NCI-H2107 treated with DMSO at 0.1 percent for 48 hours (cell line): ENCODE data around the gene MYL9.

ENCODE experiments used
- DNase-seq: peaks from one replicate; lab custom pipeline; 2025; ENCODE audit not compliant: unreplicated experiment; lab: John Stamatoyannopoulos, UW

The MYL9 gene

GRCh38 chr20:36525620-36526365 is 15.5 kb upstream of the MYL9 start:
- DNase-seq = no peak

- no peak for DNase-seq
These were observed 14.8 kb upstream of the MYL9 start for GRCh38 chr20:36526521-36527011.

DNA sequence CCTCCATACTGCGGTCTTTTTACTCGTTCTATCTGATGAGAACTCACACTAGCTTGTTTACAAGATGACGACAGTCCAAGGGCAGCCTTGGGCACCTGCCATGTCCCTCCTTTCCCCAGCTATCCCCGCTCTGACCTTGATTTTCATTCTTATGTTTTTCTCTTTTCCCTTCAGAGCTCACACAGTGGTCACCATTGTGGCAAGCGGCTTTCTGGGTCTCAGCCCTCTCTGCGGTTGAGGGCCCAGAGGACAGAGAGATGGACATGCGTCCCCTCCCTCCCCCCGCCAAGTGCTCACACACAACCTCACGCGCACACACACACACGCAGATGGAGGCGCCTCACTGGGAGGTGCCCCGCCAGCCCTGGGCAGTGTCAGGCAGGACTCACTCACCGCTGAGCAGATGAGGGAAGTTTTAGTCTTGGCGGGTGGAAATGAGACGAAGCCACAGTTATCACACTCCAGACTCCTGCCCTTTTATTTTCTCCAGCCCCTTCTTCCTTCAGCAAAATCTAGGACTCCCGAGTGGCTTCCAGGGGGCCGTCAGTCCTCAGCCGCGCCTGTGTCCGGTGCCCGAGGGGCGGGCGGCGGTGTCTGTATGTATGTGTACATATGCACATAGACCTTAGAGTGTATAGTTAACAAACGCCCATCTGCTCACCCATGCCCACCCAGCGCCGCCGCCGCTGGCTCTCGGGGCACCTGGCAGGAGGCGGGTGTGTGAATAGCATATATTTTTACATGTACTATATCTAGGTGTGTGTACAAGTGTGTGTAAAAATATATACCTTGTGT is 13.8 kb upstream of the MYL9 start:
- DNase-seq = no peak

- no peak for DNase-seq
These were observed 13.0 kb upstream of the MYL9 start for GRCh38 chr20:36528176-36528874.

DNA sequence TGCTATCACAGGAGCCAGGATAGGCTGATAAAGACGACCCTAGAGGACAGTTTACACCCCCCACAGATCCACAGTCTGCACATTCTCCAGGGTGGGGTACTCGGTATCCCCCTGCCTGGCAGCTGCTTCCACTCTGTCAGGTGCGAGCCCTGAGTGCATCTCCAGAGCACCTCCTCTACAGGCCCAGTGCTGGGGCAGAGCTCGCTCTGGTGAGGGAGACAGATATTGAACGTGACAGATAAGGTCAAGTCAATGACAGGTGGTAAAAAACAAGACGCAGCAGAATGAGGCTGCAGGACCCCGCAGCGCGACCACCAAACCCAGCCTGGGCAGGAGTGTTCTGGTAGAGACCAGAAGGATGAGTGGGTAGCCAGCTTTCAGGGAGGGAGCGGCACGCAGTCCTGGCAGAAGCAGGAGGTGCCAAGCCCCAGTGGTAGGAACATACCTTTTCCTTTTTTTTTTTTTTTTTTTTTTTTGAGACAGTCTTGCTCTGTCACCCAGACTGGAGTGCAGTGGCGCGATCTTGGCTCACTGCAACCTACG is 12.4 kb upstream of the MYL9 start:
- DNase-seq = no peak

DNA sequence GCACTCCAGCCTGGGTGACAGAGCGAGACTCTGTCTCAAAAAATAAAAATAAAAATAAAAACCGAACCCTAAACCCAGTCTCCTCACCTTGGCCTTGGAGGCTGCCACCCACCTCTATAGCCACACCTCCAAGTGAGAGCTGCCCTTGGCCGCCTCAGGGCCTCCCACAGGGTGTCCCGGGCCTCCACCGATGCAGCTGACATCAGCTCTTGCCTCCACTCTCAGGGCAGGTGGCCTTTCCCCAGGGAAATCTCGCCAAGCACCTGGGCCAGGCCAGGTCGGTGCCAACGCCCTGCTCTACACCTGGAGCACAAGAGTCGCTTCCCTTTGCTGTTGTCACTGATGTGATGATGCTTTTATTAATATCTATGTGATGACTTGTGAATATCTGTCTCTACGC is 8.9 kb upstream of the MYL9 start:
- DNase-seq = no peak

DNA sequence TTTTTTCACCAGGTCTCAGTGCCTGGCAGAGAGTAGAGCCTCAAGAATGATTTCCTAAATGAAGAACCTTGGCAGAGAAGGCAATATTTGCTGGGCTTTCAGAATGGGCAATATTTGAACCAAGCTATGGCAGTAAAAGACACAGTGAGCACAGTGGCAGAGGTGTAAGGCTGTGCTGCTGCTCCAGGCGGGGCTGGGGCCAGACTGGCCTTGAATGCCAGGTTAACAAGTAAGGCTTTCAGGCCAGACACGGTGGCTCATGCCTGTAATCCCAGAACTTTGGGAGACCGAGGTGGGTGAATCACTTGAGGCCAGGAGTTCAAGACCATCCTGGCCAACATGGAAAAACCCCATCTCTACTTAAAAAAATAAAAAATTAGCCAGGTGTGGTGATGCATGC is 8.5 kb upstream of the MYL9 start:
- DNase-seq = no peak

DNA sequence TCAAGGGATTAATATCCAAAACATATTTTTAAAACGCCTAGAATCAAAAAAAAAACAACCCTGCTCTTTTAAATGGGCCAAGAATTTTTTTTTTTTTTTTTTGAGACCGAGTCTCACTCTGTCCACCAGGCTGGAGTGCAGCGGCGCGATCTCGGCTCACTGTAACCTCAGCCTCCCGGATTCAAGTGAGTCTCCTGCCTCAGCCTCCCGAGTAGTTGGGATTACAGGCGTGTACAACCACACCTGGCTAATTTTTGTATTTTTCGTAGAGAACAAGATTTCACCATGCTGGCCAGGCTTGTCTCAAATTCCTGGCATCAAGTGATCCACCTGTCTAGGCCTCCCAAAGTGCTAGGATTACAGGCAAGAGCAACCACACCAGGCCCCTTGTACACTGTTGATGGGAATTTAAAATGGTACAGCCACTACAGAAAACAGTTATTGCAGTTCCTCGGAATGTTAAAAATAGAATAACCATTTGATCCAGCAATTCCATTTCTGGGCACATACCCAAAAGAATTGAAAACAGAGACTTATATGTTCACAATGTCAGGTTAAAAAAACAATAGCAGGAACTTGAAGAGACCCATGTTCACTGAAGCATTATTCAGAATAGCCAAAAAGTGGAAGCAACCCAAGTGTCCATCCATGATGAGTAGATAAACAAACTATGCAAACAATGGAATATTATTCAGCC is 3.1 kb upstream of the MYL9 start:
- no peak for DNase-seq

DNA sequence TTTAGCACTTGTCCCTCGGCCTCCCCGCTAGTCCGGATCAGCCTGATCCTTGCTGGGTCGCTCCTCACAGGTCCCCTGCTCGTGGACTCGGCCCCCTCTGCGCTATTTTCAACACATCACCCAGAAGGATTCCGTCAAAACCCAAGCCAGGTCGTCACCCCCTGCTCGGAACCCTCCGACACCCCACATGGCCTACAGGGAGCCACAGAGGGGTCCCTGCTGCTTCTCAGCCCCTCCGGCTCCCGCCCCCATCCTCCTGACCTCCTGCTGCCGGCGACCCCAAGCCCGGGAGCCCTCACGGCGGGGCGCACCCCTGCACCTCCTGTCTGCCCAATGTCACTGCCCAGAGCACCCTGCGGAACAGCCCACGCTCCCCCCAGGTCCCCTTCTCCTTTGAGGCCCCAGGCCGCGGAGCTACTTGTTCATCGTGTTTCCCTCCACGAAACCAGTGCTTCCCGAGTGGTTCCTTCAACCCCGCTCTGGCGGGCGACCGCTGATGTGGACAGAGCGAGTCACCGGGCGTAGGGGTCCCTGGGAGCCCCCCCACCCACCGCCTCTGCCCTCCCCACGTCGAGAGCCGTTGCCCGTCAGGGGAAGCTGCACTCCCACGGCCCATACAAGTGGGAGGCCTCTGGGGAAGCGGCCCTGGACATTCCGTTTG is 638 bp upstream of the MYL9 start:
- no peak for DNase-seq

GRCh38 chr20:36541768-36542488 is 609 bp downstream of the MYL9 start:
- no peak for DNase-seq

DNA sequence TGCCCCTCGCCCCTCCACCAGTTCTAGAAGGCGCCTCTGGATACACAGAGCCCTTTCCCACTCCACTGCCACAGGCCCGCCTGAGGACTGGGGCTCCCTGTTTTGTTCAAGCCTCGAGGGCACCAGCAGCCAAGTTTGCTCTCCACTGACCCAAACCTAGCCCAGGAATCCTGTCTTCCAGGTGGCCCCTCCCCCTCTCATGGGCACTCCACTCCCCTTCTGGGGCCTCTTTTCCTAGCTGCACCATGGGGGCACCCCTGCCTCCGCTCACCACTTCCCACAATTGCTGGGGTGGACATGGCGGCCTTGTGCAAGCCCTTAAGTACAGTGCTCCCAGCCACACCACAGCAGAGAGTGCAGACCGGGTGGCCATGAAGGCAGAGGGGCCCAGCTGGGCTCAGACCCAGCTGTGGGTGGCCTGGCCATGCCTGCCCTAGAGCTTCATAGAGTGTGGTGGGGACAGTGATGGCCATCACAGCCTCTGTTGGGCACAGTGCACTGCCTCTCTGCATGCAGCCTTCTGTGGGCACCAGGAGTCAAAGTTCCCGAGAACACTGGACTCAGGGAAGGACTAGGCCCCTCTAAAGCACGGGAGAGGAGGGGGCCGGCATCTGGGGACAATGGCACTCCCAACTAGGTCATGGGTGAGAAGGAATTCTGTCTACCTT is 1.3 kb downstream of the MYL9 start:
- no peak for DNase-seq

DNA sequence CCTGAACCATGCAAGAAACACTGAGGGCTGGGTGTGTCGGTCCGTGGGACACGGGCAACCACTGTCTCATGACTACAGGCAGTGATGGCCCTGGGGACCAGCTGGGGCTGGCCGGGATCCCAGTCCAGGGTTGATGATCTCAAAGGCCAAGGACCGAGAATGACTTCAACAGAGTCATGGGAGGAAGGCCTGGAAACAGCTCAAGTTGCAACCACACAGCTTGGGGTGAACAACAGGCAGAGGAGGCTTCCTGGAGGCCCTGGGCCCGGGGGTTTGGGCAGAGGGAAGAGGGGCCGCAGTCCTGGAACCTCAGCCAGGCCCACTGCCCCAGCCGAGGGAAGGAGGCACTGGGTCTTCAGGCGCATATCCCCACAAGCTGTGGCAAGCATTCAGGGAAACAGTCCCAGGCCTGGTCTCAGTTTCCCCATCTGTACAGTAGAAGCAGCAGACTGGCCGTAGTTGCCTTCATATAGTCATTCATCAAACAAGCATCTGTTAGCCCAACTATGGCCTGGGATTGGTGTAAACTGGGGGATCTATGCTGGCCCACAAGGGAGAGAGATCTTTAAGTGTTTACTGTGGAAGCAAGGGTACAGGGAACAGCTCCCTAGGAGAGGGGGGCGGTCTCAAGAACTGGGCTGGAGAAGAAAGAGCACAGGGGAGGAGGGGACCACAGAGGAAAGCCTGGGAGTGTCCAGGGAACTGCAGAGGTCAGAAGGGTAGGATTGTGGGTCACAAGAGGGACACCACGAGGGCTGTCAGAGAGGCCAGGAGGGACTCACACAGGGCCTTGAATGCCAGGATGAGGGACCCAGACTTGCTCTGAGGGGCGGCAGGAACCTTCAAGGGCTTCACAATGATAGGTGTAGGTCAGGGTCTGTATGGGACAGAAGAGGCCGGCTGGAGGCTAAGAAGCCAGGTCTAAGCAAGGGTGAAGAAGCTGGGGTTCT is 2.1 kb downstream of the MYL9 start:
- no peak for DNase-seq

DNA sequence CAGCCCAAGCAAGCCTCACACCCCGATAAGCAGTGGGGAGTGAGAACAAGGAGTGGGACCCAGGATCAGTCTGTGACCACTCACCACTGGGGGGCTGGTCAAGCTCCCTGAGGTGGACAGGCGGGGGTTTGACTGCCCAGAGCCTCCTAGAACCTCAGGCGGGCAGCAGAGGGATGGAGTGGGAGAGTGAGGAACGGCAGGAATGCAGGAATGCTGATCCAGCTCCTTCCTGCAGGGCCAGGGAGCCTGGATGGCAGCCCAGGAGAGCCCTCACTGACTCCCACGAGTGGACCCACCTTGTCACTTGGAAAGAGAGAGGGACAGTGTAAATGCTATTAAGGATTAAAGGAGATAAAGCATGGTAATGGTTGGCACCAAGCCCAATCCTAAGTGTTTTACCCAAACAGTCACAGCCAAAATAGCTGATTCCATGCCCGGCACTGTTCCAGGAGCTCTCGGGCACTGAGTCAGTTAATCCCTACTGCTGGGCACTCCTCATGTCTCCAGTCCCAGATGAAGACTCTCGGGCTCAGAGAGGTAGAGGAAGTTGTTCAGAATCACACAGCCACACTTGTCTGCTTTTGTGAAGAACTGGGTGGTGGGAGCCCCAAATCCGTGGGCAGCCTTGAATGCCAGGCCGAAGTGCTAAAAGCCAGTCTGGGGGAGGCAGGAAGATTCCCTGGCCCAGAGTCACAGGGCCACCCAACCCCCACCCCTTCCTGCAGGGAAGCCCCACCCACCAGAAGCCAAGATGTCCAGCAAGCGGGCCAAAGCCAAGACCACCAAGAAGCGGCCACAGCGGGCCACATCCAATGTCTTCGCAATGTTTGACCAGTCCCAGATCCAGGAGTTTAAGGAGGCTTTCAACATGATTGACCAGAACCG is 3.1 kb downstream of the MYL9 start:
- no peak for DNase-seq

- no peak for DNase-seq
These were observed 4.9 kb downstream of the MYL9 start for GRCh38 chr20:36546111-36546736.

DNA sequence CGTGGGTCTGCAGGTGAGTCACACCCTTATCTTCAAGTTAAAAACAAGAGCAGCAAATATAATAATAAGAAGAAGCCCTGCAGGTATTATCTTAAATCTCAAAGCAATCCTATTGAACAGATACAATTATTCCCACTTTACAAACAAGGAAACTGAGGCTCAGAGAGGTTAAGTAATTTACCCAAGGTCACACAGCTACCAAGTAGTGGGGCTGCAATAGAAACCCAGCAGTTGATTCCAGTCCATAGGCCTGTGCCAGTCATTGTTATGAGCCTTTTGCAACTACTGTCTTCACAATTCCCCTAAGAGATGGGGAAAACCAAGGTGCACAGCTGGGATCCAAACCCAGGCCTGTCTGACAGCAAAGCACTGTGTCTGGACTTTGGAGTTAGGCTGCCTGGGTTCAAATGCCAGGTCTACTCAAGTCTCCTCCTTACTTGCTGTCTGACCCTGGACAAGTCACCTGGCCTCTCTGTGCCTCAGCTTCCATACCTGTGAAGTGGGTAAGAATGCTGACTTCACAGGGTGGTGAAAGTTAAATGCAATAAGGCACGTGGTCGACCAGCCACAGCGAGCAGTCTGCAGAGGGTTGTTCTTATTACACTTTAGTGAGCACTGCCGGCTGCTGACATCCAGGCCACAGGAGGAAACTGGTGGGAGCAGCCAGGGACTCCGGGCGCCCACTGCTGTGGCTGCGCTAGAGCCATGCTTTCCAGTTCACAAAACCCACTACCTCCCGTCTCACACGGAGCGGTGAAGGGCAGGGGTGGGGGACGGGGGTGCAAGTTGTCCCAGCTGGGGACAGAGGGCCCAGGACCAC is 6.1 kb downstream of the MYL9 start:
- DNase-seq = no peak

DNA sequence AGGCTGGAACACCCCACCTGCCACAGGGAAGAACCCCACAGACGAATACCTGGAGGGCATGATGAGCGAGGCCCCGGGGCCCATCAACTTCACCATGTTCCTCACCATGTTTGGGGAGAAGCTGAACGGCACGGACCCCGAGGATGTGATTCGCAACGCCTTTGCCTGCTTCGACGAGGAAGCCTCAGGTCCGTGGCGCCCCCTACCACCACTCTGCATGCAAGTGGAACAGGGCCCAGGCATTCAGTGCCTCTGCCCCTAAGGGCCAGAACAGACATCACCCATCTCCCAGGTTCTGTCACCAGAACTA is 6.6 kb downstream of the MYL9 start:
- DNase-seq = no peak
